Coronary artery (tissue), 2 donors: ENCODE results near the gene LRRC55.

ENCODE experiments used
- DNase-seq: peaks from one replicate; pipeline ENCODE4 v3.0.0-alpha.2; 2017; ENCODE audit warnings: low spot score
- H3K27ac ChIP-seq, 2 donors: fragments of 200-600 bp; sonication (generic); one replicate each; pipeline ENCODE4 v1.5.1; 2016 to 2019
- H3K4me3 ChIP-seq: fragments of 200-600 bp; sonication (generic); 2 replicates; pipeline ENCODE4 v1.5.1; 2016; ENCODE audit warnings: mild to moderate bottlenecking, moderate library complexity
- CTCF ChIP-seq: fragments of 200-600 bp; sonication (generic); IDR thresholded peaks from one replicate; pipeline ENCODE4 v1.5.1; 2019; ENCODE audit warnings: antibody characterized with exemption

The LRRC55 gene

GRCh38 chr11:57181678-57182305 is at the start of gene LRRC55:
Gene LRRC55 (plus strand): TSS chr11:57181953. CDS start chr11:57182023, 70 bp downstream.
- DNase-seq = no peak
- no peak within 1 kb of the TSS for H3K4me3 ChIP-seq
- no peak for TF ChIP-seq CTCF
- H3K27ac ChIP-seq = no peak within 1 kb of the TSS

- Histone ChIP-seq H3K4me3 (no peak overlapping the region), H3K27ac (no peak overlapping the region)
- DNase-seq = no peak
- TF ChIP-seq CTCF = no peak
These were observed 48.3 kb upstream of the LRRC55 start for GRCh38 chr11:57133366-57134038.

GRCh38 chr11:57134284-57134683 is 47.5 kb upstream of the LRRC55 start:
- H3K27ac ChIP-seq = no peak overlapping the region
- no peak for DNase-seq
- H3K4me3 ChIP-seq = no peak overlapping the region
- no peak for TF ChIP-seq CTCF

- H3K4me3 ChIP-seq = no peak overlapping the region
These were observed 46.6 kb upstream of the LRRC55 start for GRCh38 chr11:57135020-57135751.

GRCh38 chr11:57140568-57140967 is 41.2 kb upstream of the LRRC55 start:
- DNase-seq = no peak
- no peak for TF ChIP-seq CTCF
- Histone ChIP-seq H3K27ac (no peak overlapping the region), H3K4me3 (no peak overlapping the region)

More at GRCh38 chr11:57135020-57135751, 46.6 kb upstream of the LRRC55 start:
- TF ChIP-seq CTCF = no peak
- no peak overlapping the region for H3K27ac ChIP-seq
- no peak for DNase-seq

GRCh38 chr11:57143459-57143858 is 38.3 kb upstream of the LRRC55 start:
- Histone ChIP-seq H3K27ac (no peak overlapping the region), H3K4me3 (no peak overlapping the region)
- DNase-seq = no peak
- TF ChIP-seq CTCF = no peak
